HFF-Myc (cell line): Measurements from ENCODE around the gene DPF3.

Experiments
- DNase-seq: peaks from one replicate; pipeline ENCODE4 v3.0.0-alpha.2; 2011; ENCODE audit warnings: low read depth; ENCODE audit errors: extremely low read depth
- H3K4me3 ChIP-seq: replicated peaks from 2 replicates; pipeline ENCODE4 v1.5.1; 2011; ENCODE audit warnings: low read depth, mild to moderate bottlenecking, control low read depth, low read length
- CTCF ChIP-seq: IDR thresholded peaks from 2 replicates; pipeline ENCODE4 v1.5.1; 2012; ENCODE audit warnings: mild to moderate bottlenecking, low read depth, low read length, control low read depth; ENCODE audit errors: missing control alignments

Gene DPF3

GRCh38 chr14:72898448-72898847 lies 4.5 kb upstream of the DPF3 start:
- TF ChIP-seq CTCF: no peak
- H3K4me3 ChIP-seq: no peak overlapping the region
- no peak for DNase-seq

GRCh38 chr14:72894623-72895378 lies 900 bp upstream of the DPF3 start:
- peak overlapping the region; percentile 84 for H3K4me3 ChIP-seq
- TF ChIP-seq CTCF: no peak
- no peak for DNase-seq

GRCh38 chr14:72894323-72894622 lies 372 bp upstream of the DPF3 start:
- DNase-seq: no peak
- no peak for TF ChIP-seq CTCF
- peak overlapping the region; percentile 84 for H3K4me3 ChIP-seq

GRCh38 chr14:72892879-72893635 lies 844 bp downstream of the DPF3 start:
- TF ChIP-seq CTCF: no peak
- H3K4me3 ChIP-seq: peak overlapping the region; percentile 84
- no peak for DNase-seq

GRCh38 chr14:72892103-72892878 lies 1.6 kb downstream of the DPF3 start:
- no peak for TF ChIP-seq CTCF
- peak overlapping the region; percentile 84 for H3K4me3 ChIP-seq
- no peak for DNase-seq

- TF ChIP-seq CTCF: no peak
- no peak for DNase-seq
- peak overlapping the region; percentile 84 for H3K4me3 ChIP-seq
Measured at GRCh38 chr14:72891666-72892102, 2.2 kb downstream of the DPF3 start.
